ENCODE data around the gene NHSL2.

GRCh38 chrX:71953946-71954345 lies 43.3 kb downstream of the NHSL2 start:
- TF ChIP-seq ZNF274 (IDR thresholded peaks at IDR 0.05; ENCODE audit: low read depth, low read length), result no peak
- no peak for TF ChIP-seq YY1 (IDR thresholded peaks at IDR 0.05; ENCODE audit: insufficient read depth, insufficient read length)

Data from NT2/D1 (cell line).